ENCODE data around the gene THRB. TPM values are rescaled to one million over a fixed set of nuclear protein-coding genes. Genes with fewer than 3 reads are reported as not detected.

The THRB gene
- total RNA-seq, 6 donors from 2014 or later, result 5.5 to 15.2 (median 12.0) TPM

DNA sequence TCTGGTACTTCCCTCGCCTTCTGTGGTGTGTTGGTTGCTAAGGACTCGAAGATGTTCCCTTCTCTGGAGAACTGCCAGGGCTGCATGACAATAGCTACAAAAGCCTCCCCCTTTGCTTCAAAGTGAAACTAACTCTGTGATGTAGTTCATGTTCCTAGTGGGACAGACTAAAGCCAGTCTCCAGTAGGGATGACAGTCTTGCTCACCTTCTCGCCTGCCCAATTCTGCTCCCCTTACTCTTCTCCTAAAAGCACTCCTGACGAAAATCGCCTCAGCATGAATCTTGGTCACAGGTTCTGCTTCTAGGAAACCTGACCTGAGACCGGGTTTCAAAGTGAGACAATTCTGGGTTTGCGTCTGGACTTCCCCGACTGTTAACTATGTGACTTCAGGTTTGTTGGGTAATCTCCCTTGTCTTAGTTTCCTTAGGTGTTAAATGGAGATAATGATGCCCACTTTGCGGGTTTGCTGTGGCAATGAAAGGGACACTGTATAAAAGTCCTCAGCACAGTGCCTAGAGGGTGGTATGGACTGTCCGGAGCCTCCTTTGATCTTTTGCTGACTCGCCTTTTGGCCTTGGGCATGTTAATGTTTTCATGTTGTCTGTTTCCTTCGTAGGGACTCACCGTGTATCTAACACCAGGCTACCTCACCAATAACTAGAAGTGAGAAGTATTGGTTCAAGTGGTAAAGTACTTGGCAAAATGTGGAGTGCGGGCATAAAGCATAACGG is 24.9 kb upstream of the THRB start:
- H3K27ac ChIP-seq, result no peak overlapping the region
- no peak for TF ChIP-seq EP300 (IDR thresholded peaks at IDR 0.05)
- TF ChIP-seq, protein P1, sequence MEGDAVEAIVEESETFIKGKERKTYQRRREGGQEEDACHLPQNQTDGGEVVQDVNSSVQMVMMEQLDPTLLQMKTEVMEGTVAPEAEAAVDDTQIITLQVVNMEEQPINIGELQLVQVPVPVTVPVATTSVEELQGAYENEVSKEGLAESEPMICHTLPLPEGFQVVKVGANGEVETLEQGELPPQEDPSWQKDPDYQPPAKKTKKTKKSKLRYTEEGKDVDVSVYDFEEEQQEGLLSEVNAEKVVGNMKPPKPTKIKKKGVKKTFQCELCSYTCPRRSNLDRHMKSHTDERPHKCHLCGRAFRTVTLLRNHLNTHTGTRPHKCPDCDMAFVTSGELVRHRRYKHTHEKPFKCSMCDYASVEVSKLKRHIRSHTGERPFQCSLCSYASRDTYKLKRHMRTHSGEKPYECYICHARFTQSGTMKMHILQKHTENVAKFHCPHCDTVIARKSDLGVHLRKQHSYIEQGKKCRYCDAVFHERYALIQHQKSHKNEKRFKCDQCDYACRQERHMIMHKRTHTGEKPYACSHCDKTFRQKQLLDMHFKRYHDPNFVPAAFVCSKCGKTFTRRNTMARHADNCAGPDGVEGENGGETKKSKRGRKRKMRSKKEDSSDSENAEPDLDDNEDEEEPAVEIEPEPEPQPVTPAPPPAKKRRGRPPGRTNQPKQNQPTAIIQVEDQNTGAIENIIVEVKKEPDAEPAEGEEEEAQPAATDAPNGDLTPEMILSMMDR (IDR thresholded peaks at IDR 0.05), result no peak
- TF ChIP-seq POLR2A (IDR thresholded peaks at IDR 0.05), result peak in 1 of 4 donors; percentile 8
- DNase-seq, result peak in 1 of 2 donors; percentile 22
- WGBS, 2 donors, result 57 to 74% methylated on average over 15 of the region's 15 CpGs
- H3K9me3 ChIP-seq, result no peaks in the 10 kb centered on the region
- no peaks in the 10 kb centered on the region for H3K27me3 ChIP-seq
- ATAC-seq (ENCODE audit: low FRiP score in 2 of 2), result no peak
- peak overlapping the region in 1 of 4 donors; percentile 18 for H3K4me3 ChIP-seq
- peaks cover 5 to 15% (median 11%) of the 10 kb centered on the region in 4 donors for H3K4me1 ChIP-seq
- H3K36me3 ChIP-seq, result no peaks in the 10 kb centered on the region

DNA sequence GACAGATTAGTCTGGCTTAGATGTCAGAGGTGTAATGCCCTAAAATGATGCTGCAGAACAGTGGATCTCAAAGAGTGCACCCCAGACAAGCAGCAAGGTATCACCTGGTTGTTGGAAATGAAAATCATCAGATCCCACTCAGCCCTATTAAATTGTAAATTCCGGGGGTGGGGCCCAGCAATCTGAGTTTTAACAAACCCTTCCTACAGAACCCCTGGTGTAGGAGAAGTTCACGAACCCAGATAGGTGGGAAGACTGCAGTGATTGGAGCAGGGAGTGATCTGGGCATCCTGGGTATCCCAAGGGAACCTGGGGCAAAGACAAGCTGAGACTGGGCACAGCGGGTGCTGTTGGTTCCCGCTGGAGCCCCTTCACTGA is 24.3 kb upstream of the THRB start:
- ATAC-seq (ENCODE audit: low FRiP score in 2 of 2) (no peak), DNase-seq (no peak)
- Histone ChIP-seq H3K4me1 (peaks cover 5 to 15% (median 11%) of the 10 kb centered on the region in 4 donors), H3K4me3 (peak overlapping the region in 1 of 4 donors; percentile 18), H3K27me3 (no peaks in the 10 kb centered on the region), H3K9me3 (no peaks in the 10 kb centered on the region), H3K27ac (no peak overlapping the region), H3K36me3 (no peaks in the 10 kb centered on the region)
- no peak for TF ChIP-seq POLR2AphosphoS5 (IDR thresholded peaks at IDR 0.05)
- TF ChIP-seq, protein P1 (IDR thresholded peaks at IDR 0.05), result no peak
- TF ChIP-seq EP300 (IDR thresholded peaks at IDR 0.05), result no peak
- no peak for TF ChIP-seq POLR2A (IDR thresholded peaks at IDR 0.05)
- 67 to 68% methylated on average over 4 of the region's 4 CpGs for WGBS, 2 donors

DNA sequence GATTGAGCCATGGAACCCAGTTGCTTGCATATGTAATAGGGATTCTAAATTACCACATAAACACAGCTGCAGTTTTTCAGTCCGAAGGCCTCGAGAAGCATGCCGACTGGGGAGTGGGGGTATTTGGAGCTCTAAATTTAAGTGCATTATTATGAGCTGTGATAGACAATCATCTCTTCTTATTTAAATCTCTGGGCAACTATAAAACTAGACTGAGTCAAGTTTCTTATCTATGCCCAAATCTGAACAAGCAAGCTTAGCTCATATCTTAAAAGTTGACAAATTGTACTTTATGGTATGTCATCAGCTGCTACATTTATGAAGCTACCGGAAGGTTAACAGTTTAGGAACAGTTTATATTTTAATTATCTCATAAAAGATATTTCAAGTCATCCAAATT is 19.5 kb upstream of the THRB start:
- no peak for DNase-seq
- TF ChIP-seq POLR2A (IDR thresholded peaks at IDR 0.05) (no peak), EP300 (IDR thresholded peaks at IDR 0.05) (no peak), POLR2AphosphoS5 (IDR thresholded peaks at IDR 0.05) (no peak)
- TF ChIP-seq, protein P1 (IDR thresholded peaks at IDR 0.05), result no peak
- H3K9me3 ChIP-seq, result no peaks in the 10 kb centered on the region

DNA sequence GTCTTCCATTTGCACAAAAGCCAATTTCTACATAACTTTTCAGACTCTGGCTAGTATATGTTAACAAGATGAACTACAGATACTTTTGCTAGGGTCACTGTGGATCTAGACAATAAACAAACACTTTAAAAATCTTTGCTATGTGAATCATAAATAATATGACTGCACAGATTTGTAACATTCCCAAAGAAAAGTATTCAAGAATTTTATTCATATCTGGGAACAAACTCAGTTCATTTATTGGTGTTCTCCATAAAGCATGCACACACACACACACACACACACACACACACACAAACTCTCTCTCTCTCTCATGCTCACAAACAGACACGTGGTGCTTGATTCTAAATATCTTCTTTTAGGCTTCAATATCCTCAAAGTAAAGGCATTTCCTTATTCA is 18.8 kb upstream of the THRB start:
- Histone ChIP-seq H3K4me1 (no peaks in the 10 kb centered on the region), H3K27ac (no peak overlapping the region), H3K9me3 (no peaks in the 10 kb centered on the region), H3K36me3 (no peaks in the 10 kb centered on the region), H3K4me3 (no peak overlapping the region), H3K27me3 (no peaks in the 10 kb centered on the region)
- 29 to 65% methylated on average over 1 of the region's 1 CpG for WGBS, 2 donors
- ATAC-seq (ENCODE audit: low FRiP score in 2 of 2), result no peak
- DNase-seq, result no peak
- TF ChIP-seq EP300 (IDR thresholded peaks at IDR 0.05) (no peak), POLR2A (IDR thresholded peaks at IDR 0.05) (no peak), POLR2AphosphoS5 (IDR thresholded peaks at IDR 0.05) (no peak)
- TF ChIP-seq, protein P1 (IDR thresholded peaks at IDR 0.05), result no peak

More for the DNA sequence above, 19.5 kb upstream of the THRB start:
- Histone ChIP-seq H3K4me3 (no peak overlapping the region), H3K4me1 (no peaks in the 10 kb centered on the region), H3K27ac (no peak overlapping the region), H3K27me3 (no peaks in the 10 kb centered on the region), H3K36me3 (no peaks in the 10 kb centered on the region)
- ATAC-seq (ENCODE audit: low FRiP score in 2 of 2), result no peak
- 72 to 88% methylated on average over 4 of the region's 4 CpGs for WGBS, 2 donors

All from upper lobe of left lung (tissue), 6 donors.